G401 (cell line): ENCODE measurements around the gene TUBGCP6. TPM values are rescaled to one million over a fixed set of nuclear protein-coding genes. Genes with fewer than 3 reads are reported as not detected.
A peak's percentile ranks its signal among the peaks of the same experiment; 100 is the strongest.
"Not testable (repeated sequence)": the region's sequence is repeated elsewhere in the genome, so short reads cannot be mapped to it uniquely, and the experiment has no call there.

Source experiments
- DNase-seq: peaks from one replicate; pipeline ENCODE4 v3.0.0-alpha.2; 2015; ENCODE audit warnings: low spot score
- in situ Hi-C: cut with HindIII; loops from 2 replicates; pipeline ENCODE4 v1.10.0; 2016; ENCODE audit warnings: low sequenced_read_pairs, mixed read lengths
- total RNA-seq: library from RNA; depleted of rRNA; stranded (reverse); fragments of >200 nt; shearing (Covaris generic); gene quantifications from 2 replicates; pipeline ENCODE4 v1.2.3, GENCODE V29; 2014

The TUBGCP6 gene
- total RNA-seq, 1 experiment from 2014 or later: 15.1 TPM

- in situ Hi-C loops, DNase-seq: not testable (repeated sequence)
Observed at GRCh38 chr22:50204998-50205397, 39.8 kb downstream of the TUBGCP6 start.

- in situ Hi-C loops: no loop called here
- DNase-seq: no peak
Observed at GRCh38 chr22:50204571-50204970, 40.3 kb downstream of the TUBGCP6 start.

- no peak for DNase-seq
- in situ Hi-C loops: no loop called here
Observed at GRCh38 chr22:50203288-50203687, 41.5 kb downstream of the TUBGCP6 start.

GRCh38 chr22:50202130-50202666 lies 42.6 kb downstream of the TUBGCP6 start:
- DNase-seq: no peak
- in situ Hi-C loops: no loop called here

- in situ Hi-C loops: no loop called here
- DNase-seq: no peak
Observed at GRCh38 chr22:50201191-50202129, 43.4 kb downstream of the TUBGCP6 start.

- peak; percentile 91 for DNase-seq
- in situ Hi-C loops: no loop called here
Observed at GRCh38 chr22:50200461-50201190, 44.2 kb downstream of the TUBGCP6 start, which contains the start of gene SELENOO. Gene SELENOO (plus strand): TSS chr22:50201011. CDS start chr22:50201037, 26 bp downstream.

- in situ Hi-C loops: no loop called here
- no peak for DNase-seq
Observed at GRCh38 chr22:50199829-50200460, 44.9 kb downstream of the TUBGCP6 start.

- DNase-seq: peak; percentile 88
- in situ Hi-C loops: no loop called here
Observed at GRCh38 chr22:50199251-50199721, 45.5 kb downstream of the TUBGCP6 start.

GRCh38 chr22:50198624-50199017 lies 46.2 kb downstream of the TUBGCP6 start:
- no peak for DNase-seq
- in situ Hi-C loops: no loop called here

- no peak for DNase-seq
- in situ Hi-C loops: no loop called here
Observed at GRCh38 chr22:50197856-50198623, 46.8 kb downstream of the TUBGCP6 start.

GRCh38 chr22:50197000-50197800 lies 47.6 kb downstream of the TUBGCP6 start:
- DNase-seq: no peak
- in situ Hi-C loops: no loop called here

GRCh38 chr22:50196256-50196655 lies 48.6 kb downstream of the TUBGCP6 start:
- DNase-seq: no peak
- in situ Hi-C loops: no loop called here

- DNase-seq: no peak
- in situ Hi-C loops: no loop called here
Observed at GRCh38 chr22:50194037-50194805, 50.6 kb downstream of the TUBGCP6 start.

GRCh38 chr22:50193621-50194020 lies 51.2 kb downstream of the TUBGCP6 start:
- in situ Hi-C loops: no loop called here

GRCh38 chr22:50192436-50193204 lies 52.2 kb downstream of the TUBGCP6 start:
- DNase-seq: no peak
- in situ Hi-C loops: no loop called here

More at GRCh38 chr22:50193621-50194020, 51.2 kb downstream of the TUBGCP6 start:
- no peak for DNase-seq

- in situ Hi-C loops: no loop called here
- DNase-seq: no peak
Observed at GRCh38 chr22:50190941-50191741, 53.7 kb downstream of the TUBGCP6 start.
